ENCODE data around the gene BBX. TPM values are rescaled to one million over a fixed set of nuclear protein-coding genes. Genes with fewer than 3 reads are reported as not detected.

Gene BBX
- total RNA-seq, 1 donor from 2014 or later, result 43.4 TPM

GRCh38 chr3:107650788-107651187 is 128.0 kb downstream of the BBX start:
- no peak for DNase-seq (ENCODE audit: low spot score)

GRCh38 chr3:107651782-107652181 is 129.0 kb downstream of the BBX start:
- DNase-seq (ENCODE audit: low spot score), result no peak

- no peak for DNase-seq (ENCODE audit: low spot score)
Observed at GRCh38 chr3:107654218-107654617, 131.5 kb downstream of the BBX start.

GRCh38 chr3:107657971-107658370 is 135.2 kb downstream of the BBX start:
- no peak for DNase-seq (ENCODE audit: low spot score)

- no peak for DNase-seq (ENCODE audit: low spot score)
Observed at GRCh38 chr3:107660306-107660976, 137.7 kb downstream of the BBX start.

GRCh38 chr3:107661447-107662123 is 138.8 kb downstream of the BBX start:
- DNase-seq (ENCODE audit: low spot score), result no peak

- no peak for DNase-seq (ENCODE audit: low spot score)
Observed at GRCh38 chr3:107662124-107662507, 139.4 kb downstream of the BBX start.

- DNase-seq (ENCODE audit: low spot score), result no peak
Observed at GRCh38 chr3:107662586-107662985, 139.8 kb downstream of the BBX start.

- no peak for DNase-seq (ENCODE audit: low spot score)
Observed at GRCh38 chr3:107663266-107663665, 140.5 kb downstream of the BBX start.

- DNase-seq (ENCODE audit: low spot score), result no peak
Observed at GRCh38 chr3:107664614-107665013, 141.9 kb downstream of the BBX start.

- no peak for DNase-seq (ENCODE audit: low spot score)
Observed at GRCh38 chr3:107665351-107665750, 142.6 kb downstream of the BBX start.

GRCh38 chr3:107666853-107667252 is 144.1 kb downstream of the BBX start:
- no peak for DNase-seq (ENCODE audit: low spot score)

- no peak for DNase-seq (ENCODE audit: low spot score)
Observed at GRCh38 chr3:107668416-107668815, 145.7 kb downstream of the BBX start.

- DNase-seq (ENCODE audit: low spot score), result no peak
Observed at GRCh38 chr3:107668963-107669362, 146.2 kb downstream of the BBX start.

- DNase-seq (ENCODE audit: low spot score), result no peak
Observed at GRCh38 chr3:107669669-107670068, 146.9 kb downstream of the BBX start.

GRCh38 chr3:107670986-107671385 is 148.2 kb downstream of the BBX start:
- no peak for DNase-seq (ENCODE audit: low spot score)

- no peak for DNase-seq (ENCODE audit: low spot score)
Observed at GRCh38 chr3:107674371-107674770, 151.6 kb downstream of the BBX start.

- DNase-seq (ENCODE audit: low spot score), result no peak
Observed at GRCh38 chr3:107675233-107675900, 152.6 kb downstream of the BBX start.

GRCh38 chr3:107676469-107677309 is 153.9 kb downstream of the BBX start:
- no peak for DNase-seq (ENCODE audit: low spot score)

GRCh38 chr3:107679921-107680320 is 157.2 kb downstream of the BBX start:
- no peak for DNase-seq (ENCODE audit: low spot score)

GRCh38 chr3:107680698-107681097 is 157.9 kb downstream of the BBX start:
- DNase-seq (ENCODE audit: low spot score), result no peak

- DNase-seq (ENCODE audit: low spot score), result no peak
Observed at GRCh38 chr3:107681396-107681795, 158.6 kb downstream of the BBX start.

Data from mesenteric fat pad (tissue), 1 donor.